ENCODE measurements around the gene ECD.

ECD gene

GRCh38 chr10:73172867-73173266, 5.1 kb upstream of the ECD start:
- no peak overlapping the region for H3K27ac ChIP-seq
- TF ChIP-seq CTCF (conservative IDR thresholded peaks at IDR 0.05), result no peak

DNA sequence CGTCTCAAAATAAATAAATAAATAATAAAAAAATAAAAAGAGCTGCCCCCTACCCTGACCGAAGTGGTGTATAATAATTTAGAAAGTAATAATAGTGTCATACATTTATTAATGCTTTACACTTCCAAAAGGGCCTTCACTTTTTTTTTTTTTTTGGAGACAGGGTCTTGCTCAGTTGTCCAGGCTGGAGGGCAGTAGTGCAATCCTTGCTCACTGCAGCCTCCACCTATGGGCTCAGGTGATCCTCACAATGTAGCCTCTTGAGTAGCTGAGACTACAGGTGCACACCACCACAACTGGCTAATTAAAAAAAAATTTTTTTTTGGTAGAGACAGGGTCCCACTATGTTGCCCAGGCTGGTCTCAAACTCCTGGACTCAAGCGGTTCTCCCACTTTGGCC, 1.5 kb upstream of the ECD start:
- peak overlapping the region; percentile 89 for H3K27ac ChIP-seq
- no peak for TF ChIP-seq CTCF (conservative IDR thresholded peaks at IDR 0.05)

DNA sequence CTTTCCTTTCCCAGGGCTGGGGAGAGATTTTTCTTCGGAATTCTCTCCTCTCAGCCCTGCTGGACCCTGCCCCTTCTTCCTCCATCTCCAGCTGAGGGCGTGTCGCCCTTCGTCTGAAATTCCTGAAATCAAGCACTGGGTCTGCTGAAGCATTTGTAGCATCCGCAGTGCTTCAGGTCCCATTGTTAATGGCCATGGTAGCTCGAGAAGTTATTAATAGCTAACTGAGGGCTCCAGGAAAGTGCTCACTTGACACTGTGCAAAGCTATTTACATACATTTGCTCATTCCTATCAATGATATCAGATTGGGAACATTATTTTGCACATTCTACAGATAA, 626 bp upstream of the ECD start:
- peak overlapping the region; percentile 89 for H3K27ac ChIP-seq
- no peak for TF ChIP-seq CTCF (conservative IDR thresholded peaks at IDR 0.05)

GRCh38 chr10:73167458-73167782, 388 bp downstream of the ECD start:
- no peak for TF ChIP-seq CTCF (conservative IDR thresholded peaks at IDR 0.05)
- H3K27ac ChIP-seq, result peak overlapping the region; percentile 89

GRCh38 chr10:73166972-73167371, 836 bp downstream of the ECD start:
- no peak for TF ChIP-seq CTCF (conservative IDR thresholded peaks at IDR 0.05)
- H3K27ac ChIP-seq, result peak overlapping the region; percentile 89

- no peak for TF ChIP-seq CTCF (conservative IDR thresholded peaks at IDR 0.05)
- H3K27ac ChIP-seq, result no peak overlapping the region
Observed at GRCh38 chr10:73163096-73163495, 4.7 kb downstream of the ECD start.

GRCh38 chr10:73161662-73162061, 6.1 kb downstream of the ECD start:
- no peak overlapping the region for H3K27ac ChIP-seq
- TF ChIP-seq CTCF (conservative IDR thresholded peaks at IDR 0.05), result no peak

- TF ChIP-seq CTCF (conservative IDR thresholded peaks at IDR 0.05), result no peak
- no peak overlapping the region for H3K27ac ChIP-seq
Observed at GRCh38 chr10:73161079-73161478, 6.7 kb downstream of the ECD start.
